HepG2 (cell line): ENCODE data around the gene SMIM36. TPM values are rescaled to one million over a fixed set of nuclear protein-coding genes. Genes with fewer than 3 reads are reported as not detected.
A peak's percentile ranks its signal among the peaks of the same experiment; 100 is the strongest.

Source experiments
- AGO1 ChIP-seq: fragments of 200-400 bp; formaldehyde crosslinking; IDR thresholded peaks from 2 replicates; pipeline ENCODE4 v1.6.1; 2017; ENCODE audit warnings: mild to moderate bottlenecking, low read depth, low read length, moderate library complexity; ENCODE audit not compliant: poor library complexity, severe bottlenecking
- CCDC6 ChIP-seq: sonication (generic); formaldehyde crosslinking; IDR thresholded peaks from 2 replicates; pipeline ENCODE4 v1.8.1; 2022; ENCODE audit warnings: mild to moderate bottlenecking, missing genetic modification reagents, moderate library complexity
- E2F5 ChIP-seq: sonication (generic); formaldehyde crosslinking; conservative IDR thresholded peaks from 2 replicates; pipeline ENCODE4 v1.4.0; 2020; ENCODE audit warnings: missing genetic modification reagents
- FOXA3 ChIP-seq: IDR thresholded peaks from 2 replicates; pipeline ENCODE4 v1.6.1; 2016; ENCODE audit warnings: missing genetic modification reagents, missing compliant biosample characterization
- HOMEZ ChIP-seq: IDR thresholded peaks from 2 replicates; pipeline ENCODE4 v1.6.1; 2016; ENCODE audit warnings: low read depth
- IRX3 ChIP-seq: sonication (generic); formaldehyde crosslinking; IDR thresholded peaks from 2 replicates; pipeline ENCODE4 v1.8.1; 2023; ENCODE audit warnings: mild to moderate bottlenecking, low read depth, missing genetic modification reagents, borderline replicate concordance
- LBX2 ChIP-seq: sonication (generic); formaldehyde crosslinking; IDR thresholded peaks from 2 replicates; pipeline ENCODE4 v1.5.0; 2020; ENCODE audit warnings: missing genetic modification reagents, mild to moderate bottlenecking, borderline replicate concordance
- MAFF ChIP-seq: IDR thresholded peaks from 2 replicates; pipeline ENCODE4 v1.6.1; 2011; ENCODE audit warnings: low read depth, low read length, improper control_type of control experiment
- MAFK ChIP-seq, 2 experiments: IDR thresholded peaks in 1 of 2; conservative IDR thresholded peaks in 1 of 2; 2 replicates each; pipeline ENCODE4 v1.6.1; 2011; ENCODE audit warnings: improper control_type of control experiment in 2 of 2, low read length in 2 of 2
- MTF1 ChIP-seq: sonication (generic); formaldehyde crosslinking; IDR thresholded peaks from 2 replicates; pipeline ENCODE4 v1.5.0; 2020; ENCODE audit warnings: missing genetic modification reagents
- NFIB ChIP-seq: sonication (generic); formaldehyde crosslinking; IDR thresholded peaks from 2 replicates; pipeline ENCODE4 v1.9.0; 2021; ENCODE audit warnings: missing genetic modification reagents, mild to moderate bottlenecking, borderline replicate concordance
- NFYB ChIP-seq: sonication (generic); formaldehyde crosslinking; IDR thresholded peaks from 2 replicates; pipeline ENCODE4 v1.4.0; 2020; ENCODE audit warnings: missing genetic modification reagents
- POLR2A ChIP-seq, 2 experiments: IDR thresholded peaks; 2 replicates each; pipeline ENCODE4 v1.6.1; 2011; ENCODE audit warnings: low read depth in 2 of 2, low read length in 2 of 2, mild to moderate bottlenecking in 1 of 2, moderate library complexity in 1 of 2; ENCODE audit not compliant: insufficient read depth in 1 of 2
- PRMT3 ChIP-seq: sonication (generic); formaldehyde crosslinking; IDR thresholded peaks from 2 replicates; pipeline ENCODE4 v1.8.1; 2022; ENCODE audit warnings: low read depth, mild to moderate bottlenecking, moderate library complexity, missing genetic modification reagents, borderline replicate concordance
- PTBP1 ChIP-seq: fragments of 200-400 bp; formaldehyde crosslinking; IDR thresholded peaks from 2 replicates; pipeline ENCODE4 v1.6.1; 2018; ENCODE audit warnings: low read length, low read depth; ENCODE audit not compliant: poor library complexity, severe bottlenecking
- RCOR2 ChIP-seq: IDR thresholded peaks from 2 replicates; pipeline ENCODE4 v1.6.1; 2016; ENCODE audit warnings: missing biosample characterization, missing genetic modification reagents
- RFX3 ChIP-seq: IDR thresholded peaks from 2 replicates; pipeline ENCODE4 v1.6.1; 2016; ENCODE audit warnings: missing biosample characterization, missing genetic modification reagents
- RXRA ChIP-seq: sonication (generic); formaldehyde crosslinking; IDR thresholded peaks from 2 replicates; pipeline ENCODE4 v1.5.1; 2020; ENCODE audit warnings: missing genetic modification reagents
- SNAPC5 ChIP-seq: sonication (generic); formaldehyde crosslinking; IDR thresholded peaks from 2 replicates; pipeline ENCODE4 v1.8.1; 2023; ENCODE audit warnings: mild to moderate bottlenecking, missing genetic modification reagents, borderline replicate concordance
- XBP1 ChIP-seq: sonication (generic); formaldehyde crosslinking; IDR thresholded peaks from 2 replicates; pipeline ENCODE4 v1.5.0; 2020; ENCODE audit warnings: missing genetic modification reagents
- ZBTB25 ChIP-seq: IDR thresholded peaks from 2 replicates; pipeline ENCODE4 v1.6.1; 2018; ENCODE audit warnings: missing genetic modification reagents
- ZEB1 ChIP-seq: IDR thresholded peaks from 2 replicates; pipeline ENCODE4 v1.6.1; 2012; ENCODE audit warnings: mild to moderate bottlenecking, low read depth, inconsistent platforms; ENCODE audit not compliant: insufficient replicate concordance
- ZFP1 ChIP-seq: IDR thresholded peaks from 2 replicates; pipeline ENCODE4 v1.6.1; 2016
- ZMYM2 ChIP-seq: sonication (generic); formaldehyde crosslinking; IDR thresholded peaks from 2 replicates; pipeline ENCODE4 v1.8.0; 2022; ENCODE audit warnings: mild to moderate bottlenecking, missing genetic modification reagents
- ZNF20 ChIP-seq: sonication (generic); formaldehyde crosslinking; IDR thresholded peaks from 2 replicates; pipeline ENCODE4 v1.4.0; 2020; ENCODE audit warnings: mild to moderate bottlenecking, moderate library complexity, missing genetic modification reagents
- ZNF225 ChIP-seq: sonication (generic); formaldehyde crosslinking; IDR thresholded peaks from 2 replicates; pipeline ENCODE4 v1.4.0; 2020; ENCODE audit warnings: mild to moderate bottlenecking, missing genetic modification reagents
- ZNF367 ChIP-seq: sonication (generic); formaldehyde crosslinking; IDR thresholded peaks from 2 replicates; pipeline ENCODE4 v1.4.0; 2020; ENCODE audit warnings: missing genetic modification reagents, borderline replicate concordance
- ZNF441 ChIP-seq: sonication (generic); formaldehyde crosslinking; IDR thresholded peaks from 2 replicates; pipeline ENCODE4 v1.7.0; 2021; ENCODE audit warnings: missing genetic modification reagents, borderline replicate concordance
- ZNF703 ChIP-seq: sonication (generic); formaldehyde crosslinking; IDR thresholded peaks from 2 replicates; pipeline ENCODE4 v1.5.1; 2020; ENCODE audit warnings: missing genetic modification reagents, mild to moderate bottlenecking, moderate library complexity, borderline replicate concordance
- polyA plus RNA-seq, 8 experiments: library from polyadenylated mRNA; depleted of rRNA in 3 of 8; stranded (reverse) in 7 of 8; unstranded in 1 of 8; fragments of >200 nt; fragmentation: Illumina TruSeq in 4 of 8; extraction: Trizol in 4 of 8; gene quantifications; 2 replicates each; pipeline versions ENCODE4 v1.2.1 to v1.2.3, GENCODE V29; 2011 to 2016; ENCODE audit warnings: low read depth in 4 of 8, missing spikeins in 1 of 8, mixed read lengths in 1 of 8; ENCODE audit not compliant: insufficient read depth in 1 of 8
- total RNA-seq, 5 experiments: library from RNA; depleted of rRNA; stranded (reverse); fragments of >200 nt; fragmentation: Illumina TruSeq; extraction: Trizol; gene quantifications; 2 replicates each; pipeline ENCODE4 v1.2.3, GENCODE V29; 2016; ENCODE audit warnings: low read depth in 1 of 5

Gene SMIM36
- total and polyA plus RNA-seq, 2 of the 13 experiments (the other 11 are each of a cell fraction or from before 2014, with no cell fraction given) = not detected

GRCh38 chr17:55452139-55452790 lies 59.0 kb downstream of the SMIM36 start (continued):
- TF ChIP-seq ZEB1 (no peak), MTF1 (no peak), SNAPC5 (no peak), ZNF703 (CRISPR knock-in tag) (no peak), ZFP1 (CRISPR knock-in tag) (no peak), XBP1 (CRISPR knock-in tag) (no peak), IRX3 (CRISPR knock-in tag) (no peak), NFIB (CRISPR knock-in tag) (no peak), PRMT3 (no peak), CCDC6 (CRISPR knock-in tag) (no peak), PTBP1 (no peak), ZNF441 (CRISPR knock-in tag) (no peak), E2F5 (CRISPR knock-in tag) (no peak), ZNF367 (no peak), ZNF225 (CRISPR knock-in tag) (no peak), MAFK (conservative IDR thresholded peaks at IDR 0.05 in 1 of 2, IDR thresholded peaks at IDR 0.05 in 1 of 2; ENCODE audit: low read length in 2 of 2) (no peak), RFX3 (no peak), NFYB (CRISPR knock-in tag) (no peak), LBX2 (no peak), ZNF20 (no peak), POLR2A (IDR thresholded peaks at IDR 0.05; ENCODE audit: insufficient read depth in 1 of 2, low read depth in 2 of 2, low read length in 2 of 2) (no peak), MAFF (no peak), AGO1 (no peak), HOMEZ (peak; percentile 17; the same call in 1 of the 2 replicates), FOXA3 (CRISPR knock-in tag) (peak; percentile 61; the same call in 1 of the 2 replicates), RXRA (CRISPR knock-in tag) (peak; percentile 83; the same call in 1 of the 2 replicates), RCOR2 (CRISPR knock-in tag) (no peak; the same call in 1 of the 2 replicates), ZMYM2 (CRISPR knock-in tag) (no peak), ZBTB25 (no peak)
